ENCODE data around the gene PPP6R2.

DNA sequence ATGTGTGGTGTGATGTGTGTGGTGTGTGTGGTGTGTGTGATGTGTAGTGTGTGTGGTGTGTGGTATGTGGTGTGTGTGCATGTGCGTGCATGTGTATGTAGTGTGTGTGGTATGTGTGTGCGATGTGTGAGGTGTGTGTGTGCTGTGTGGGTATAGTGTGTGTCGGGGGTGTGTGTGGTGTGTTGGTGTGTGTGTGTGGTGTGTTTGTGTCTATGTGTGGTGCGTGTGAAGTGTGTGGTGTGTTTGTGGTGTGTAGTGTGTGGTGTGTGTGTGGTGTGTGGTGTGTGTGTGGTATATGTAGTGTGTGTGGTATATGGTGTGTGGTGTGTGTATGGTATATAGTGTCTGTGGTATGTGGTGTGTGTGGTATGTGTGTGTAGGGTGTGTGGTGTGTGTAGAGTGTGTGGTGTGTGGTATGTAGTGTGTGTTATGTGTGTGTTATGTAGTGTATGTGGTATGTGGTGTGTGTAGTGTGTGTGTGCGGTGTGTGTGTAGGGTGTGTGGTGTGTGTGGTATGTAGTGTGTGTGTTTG lies 5.0 kb upstream of the PPP6R2 start:
- TF ChIP-seq EP300 (IDR thresholded peaks at IDR 0.05; ENCODE audit: borderline replicate concordance) (no peak), CEBPB (IDR thresholded peaks at IDR 0.05) (no peak), TCF12 (IDR thresholded peaks at IDR 0.05; ENCODE audit: low read depth) (no peak), TAF1 (IDR thresholded peaks at IDR 0.05; ENCODE audit: low read depth) (no peak), CREB1 (IDR thresholded peaks at IDR 0.05; ENCODE audit: low read depth) (no peak), FOXM1 (IDR thresholded peaks at IDR 0.05; ENCODE audit: borderline replicate concordance, low read depth) (no peak)
- TF ChIP-seq, protein P1, sequence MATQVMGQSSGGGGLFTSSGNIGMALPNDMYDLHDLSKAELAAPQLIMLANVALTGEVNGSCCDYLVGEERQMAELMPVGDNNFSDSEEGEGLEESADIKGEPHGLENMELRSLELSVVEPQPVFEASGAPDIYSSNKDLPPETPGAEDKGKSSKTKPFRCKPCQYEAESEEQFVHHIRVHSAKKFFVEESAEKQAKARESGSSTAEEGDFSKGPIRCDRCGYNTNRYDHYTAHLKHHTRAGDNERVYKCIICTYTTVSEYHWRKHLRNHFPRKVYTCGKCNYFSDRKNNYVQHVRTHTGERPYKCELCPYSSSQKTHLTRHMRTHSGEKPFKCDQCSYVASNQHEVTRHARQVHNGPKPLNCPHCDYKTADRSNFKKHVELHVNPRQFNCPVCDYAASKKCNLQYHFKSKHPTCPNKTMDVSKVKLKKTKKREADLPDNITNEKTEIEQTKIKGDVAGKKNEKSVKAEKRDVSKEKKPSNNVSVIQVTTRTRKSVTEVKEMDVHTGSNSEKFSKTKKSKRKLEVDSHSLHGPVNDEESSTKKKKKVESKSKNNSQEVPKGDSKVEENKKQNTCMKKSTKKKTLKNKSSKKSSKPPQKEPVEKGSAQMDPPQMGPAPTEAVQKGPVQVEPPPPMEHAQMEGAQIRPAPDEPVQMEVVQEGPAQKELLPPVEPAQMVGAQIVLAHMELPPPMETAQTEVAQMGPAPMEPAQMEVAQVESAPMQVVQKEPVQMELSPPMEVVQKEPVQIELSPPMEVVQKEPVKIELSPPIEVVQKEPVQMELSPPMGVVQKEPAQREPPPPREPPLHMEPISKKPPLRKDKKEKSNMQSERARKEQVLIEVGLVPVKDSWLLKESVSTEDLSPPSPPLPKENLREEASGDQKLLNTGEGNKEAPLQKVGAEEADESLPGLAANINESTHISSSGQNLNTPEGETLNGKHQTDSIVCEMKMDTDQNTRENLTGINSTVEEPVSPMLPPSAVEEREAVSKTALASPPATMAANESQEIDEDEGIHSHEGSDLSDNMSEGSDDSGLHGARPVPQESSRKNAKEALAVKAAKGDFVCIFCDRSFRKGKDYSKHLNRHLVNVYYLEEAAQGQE (IDR thresholded peaks at IDR 0.05; ENCODE audit: low read depth), result no peak
